Non-pigmented ciliary epithelial cell (primary cell): ENCODE data around the gene THRAP3.

Source experiments
- DNase-seq: peaks from one replicate; pipeline ENCODE4 v3.0.0-alpha.2; 2010; ENCODE audit warnings: low read depth

Gene THRAP3

GRCh38 chr1:36327421-36328087, 103.3 kb downstream of the THRAP3 start:
- no peak for DNase-seq

GRCh38 chr1:36328088-36328480, 103.8 kb downstream of the THRAP3 start:
- no peak for DNase-seq

- DNase-seq = no peak
Observed at GRCh38 chr1:36328713-36329112, 104.5 kb downstream of the THRAP3 start.

- no peak for DNase-seq
Observed at GRCh38 chr1:36329817-36330216, 105.6 kb downstream of the THRAP3 start.

- DNase-seq = no peak
Observed at GRCh38 chr1:36330940-36331339, 106.7 kb downstream of the THRAP3 start.

GRCh38 chr1:36337830-36338229, 113.6 kb downstream of the THRAP3 start:
- DNase-seq = no peak

GRCh38 chr1:36339215-36339614, 115.0 kb downstream of the THRAP3 start:
- no peak for DNase-seq

GRCh38 chr1:36339615-36340014, 115.4 kb downstream of the THRAP3 start:
- DNase-seq = no peak

- no peak for DNase-seq
Observed at GRCh38 chr1:36341626-36342320, 117.5 kb downstream of the THRAP3 start.

GRCh38 chr1:36342426-36343185, 118.4 kb downstream of the THRAP3 start:
- DNase-seq = no peak

GRCh38 chr1:36343651-36344394, 119.6 kb downstream of the THRAP3 start:
- no peak for DNase-seq

GRCh38 chr1:36344395-36344680, 120.1 kb downstream of the THRAP3 start:
- DNase-seq = no peak

- no peak for DNase-seq
Observed at GRCh38 chr1:36345353-36345752, 121.1 kb downstream of the THRAP3 start.

GRCh38 chr1:36346741-36347370, 122.6 kb downstream of the THRAP3 start:
- no peak for DNase-seq

- DNase-seq = no peak
Observed at GRCh38 chr1:36349241-36349671, 125.0 kb downstream of the THRAP3 start.

GRCh38 chr1:36349839-36350238, 125.6 kb downstream of the THRAP3 start:
- DNase-seq = no peak

GRCh38 chr1:36350659-36351226, 126.5 kb downstream of the THRAP3 start:
- no peak for DNase-seq

GRCh38 chr1:36351227-36351977, 127.2 kb downstream of the THRAP3 start:
- peak; percentile 68 for DNase-seq

- DNase-seq = no peak
Observed at GRCh38 chr1:36352125-36352909, 128.1 kb downstream of the THRAP3 start.
